GM12865 (cell line): ENCODE data around the gene AP2B1.

Source experiments
- DNase-seq: peaks from one replicate; pipeline ENCODE4 v3.0.0; 2010; ENCODE audit warnings: low read depth
- H3K4me3 ChIP-seq: 2 replicates; pipeline ENCODE4 v1.5.1; 2011; ENCODE audit warnings: mild to moderate bottlenecking, low read depth, low read length, control low read depth
- TF ChIP-seq, protein P1 (sequence below): IDR thresholded peaks from 2 replicates; pipeline ENCODE4 v1.5.1; 2011; ENCODE audit warnings: low read length, control low read depth, low read depth, inconsistent platforms; ENCODE audit not compliant: insufficient read depth; ENCODE audit errors: missing control alignments

The AP2B1 gene

DNA sequence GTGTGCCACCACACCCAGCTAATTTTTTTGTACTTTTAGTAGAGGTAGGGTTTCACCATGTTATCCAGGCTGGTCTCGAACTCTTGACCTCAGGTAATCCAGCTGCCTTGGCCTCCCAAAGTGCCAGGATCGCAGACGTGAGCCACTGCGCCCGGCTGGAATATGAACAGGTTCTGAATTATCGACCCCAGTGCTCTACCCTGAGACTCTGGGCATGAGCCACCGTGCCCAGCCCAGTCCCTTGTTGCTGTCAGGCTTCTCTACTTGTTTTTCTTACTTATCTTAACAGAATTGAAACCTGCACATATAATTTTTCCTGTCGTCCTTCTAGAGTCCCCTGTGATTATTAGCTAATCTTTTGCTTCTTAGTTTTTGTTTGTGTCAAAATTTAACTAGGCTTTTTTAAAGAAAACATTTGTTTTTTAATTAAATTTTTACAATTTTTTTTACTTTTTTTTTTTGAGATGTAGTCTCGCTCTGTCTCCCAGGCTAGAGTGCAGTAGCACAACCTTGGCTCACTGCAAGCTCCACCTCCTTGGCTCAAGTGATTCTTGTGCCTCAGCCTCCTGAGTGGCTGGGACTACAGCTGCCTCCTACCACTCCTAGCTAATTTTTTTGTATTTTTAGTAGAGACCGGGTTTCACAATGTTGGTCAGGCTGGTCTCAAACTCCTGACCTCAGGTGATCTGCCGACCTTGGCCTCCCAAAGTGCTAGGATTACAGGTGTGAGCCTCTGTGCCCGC, 66.7 kb downstream of the AP2B1 start:
- DNase-seq = no peak
- no peak overlapping the region for H3K4me3 ChIP-seq
- TF ChIP-seq, protein P1, sequence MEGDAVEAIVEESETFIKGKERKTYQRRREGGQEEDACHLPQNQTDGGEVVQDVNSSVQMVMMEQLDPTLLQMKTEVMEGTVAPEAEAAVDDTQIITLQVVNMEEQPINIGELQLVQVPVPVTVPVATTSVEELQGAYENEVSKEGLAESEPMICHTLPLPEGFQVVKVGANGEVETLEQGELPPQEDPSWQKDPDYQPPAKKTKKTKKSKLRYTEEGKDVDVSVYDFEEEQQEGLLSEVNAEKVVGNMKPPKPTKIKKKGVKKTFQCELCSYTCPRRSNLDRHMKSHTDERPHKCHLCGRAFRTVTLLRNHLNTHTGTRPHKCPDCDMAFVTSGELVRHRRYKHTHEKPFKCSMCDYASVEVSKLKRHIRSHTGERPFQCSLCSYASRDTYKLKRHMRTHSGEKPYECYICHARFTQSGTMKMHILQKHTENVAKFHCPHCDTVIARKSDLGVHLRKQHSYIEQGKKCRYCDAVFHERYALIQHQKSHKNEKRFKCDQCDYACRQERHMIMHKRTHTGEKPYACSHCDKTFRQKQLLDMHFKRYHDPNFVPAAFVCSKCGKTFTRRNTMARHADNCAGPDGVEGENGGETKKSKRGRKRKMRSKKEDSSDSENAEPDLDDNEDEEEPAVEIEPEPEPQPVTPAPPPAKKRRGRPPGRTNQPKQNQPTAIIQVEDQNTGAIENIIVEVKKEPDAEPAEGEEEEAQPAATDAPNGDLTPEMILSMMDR = no peak

DNA sequence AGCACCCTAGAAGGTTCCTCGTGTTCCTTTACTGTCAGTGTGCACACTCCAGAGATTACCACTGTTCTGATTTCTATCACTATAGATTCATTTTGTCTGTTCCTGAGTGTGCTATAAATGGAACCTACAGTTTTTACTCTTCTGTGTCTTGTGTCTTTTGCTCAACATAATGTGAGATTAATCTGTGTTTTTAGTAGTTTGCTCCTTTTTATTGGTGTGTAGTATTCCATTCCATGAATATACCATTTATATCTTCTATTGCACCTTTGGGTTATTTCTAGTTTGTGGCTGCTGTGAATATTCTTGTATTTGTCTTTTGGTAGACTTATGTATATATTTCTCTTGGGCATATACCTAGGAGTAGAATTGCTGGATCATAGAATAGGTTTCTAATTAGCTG, 68.2 kb downstream of the AP2B1 start:
- DNase-seq = no peak
- no peak overlapping the region for H3K4me3 ChIP-seq
- TF ChIP-seq, protein P1 = no peak

DNA sequence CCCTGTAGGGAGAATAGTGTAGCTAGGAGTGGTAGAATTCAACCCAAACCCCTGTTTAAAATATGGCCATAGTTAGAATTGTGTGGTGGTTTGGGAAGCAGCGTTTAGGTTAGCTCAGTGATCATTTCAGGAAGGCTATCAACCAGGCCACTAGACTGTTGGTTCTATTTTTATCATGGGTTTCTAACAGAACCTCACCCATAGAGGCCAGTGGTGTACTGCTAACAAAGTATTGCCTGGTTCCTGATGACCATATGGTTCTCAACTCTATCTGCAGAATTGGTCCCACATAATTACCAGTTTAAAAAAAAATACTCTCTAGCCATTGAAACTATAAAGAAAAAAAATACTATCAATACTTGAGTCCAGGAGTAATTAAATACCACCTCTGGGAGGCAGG, 73.8 kb downstream of the AP2B1 start:
- DNase-seq = no peak
- TF ChIP-seq, protein P1 = no peak
- H3K4me3 ChIP-seq = no peak overlapping the region

DNA sequence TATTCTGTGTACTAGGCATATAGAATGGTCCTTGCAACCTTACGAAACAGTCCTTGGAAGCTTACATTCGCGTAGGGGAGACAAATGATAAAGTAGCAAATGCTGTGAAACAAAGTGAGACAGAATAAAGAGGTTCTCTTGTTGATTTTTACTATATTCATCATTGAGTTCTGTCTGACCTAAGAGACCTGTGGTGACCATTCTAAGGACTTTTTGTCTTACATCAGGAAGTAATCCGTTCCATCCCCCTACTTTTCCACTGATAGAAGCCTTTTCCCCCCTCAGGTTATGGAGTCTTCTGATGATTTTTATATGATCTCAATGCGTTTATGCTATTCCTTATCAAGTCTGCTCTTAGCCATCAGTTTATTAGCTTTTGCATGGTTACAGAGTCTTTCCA, 77.6 kb downstream of the AP2B1 start:
- TF ChIP-seq, protein P1 = no peak
- no peak overlapping the region for H3K4me3 ChIP-seq
- no peak for DNase-seq

GRCh38 chr17:35665662-35666061, 78.5 kb downstream of the AP2B1 start:
- TF ChIP-seq, protein P1 = no peak
- no peak for DNase-seq
- H3K4me3 ChIP-seq = no peak overlapping the region

DNA sequence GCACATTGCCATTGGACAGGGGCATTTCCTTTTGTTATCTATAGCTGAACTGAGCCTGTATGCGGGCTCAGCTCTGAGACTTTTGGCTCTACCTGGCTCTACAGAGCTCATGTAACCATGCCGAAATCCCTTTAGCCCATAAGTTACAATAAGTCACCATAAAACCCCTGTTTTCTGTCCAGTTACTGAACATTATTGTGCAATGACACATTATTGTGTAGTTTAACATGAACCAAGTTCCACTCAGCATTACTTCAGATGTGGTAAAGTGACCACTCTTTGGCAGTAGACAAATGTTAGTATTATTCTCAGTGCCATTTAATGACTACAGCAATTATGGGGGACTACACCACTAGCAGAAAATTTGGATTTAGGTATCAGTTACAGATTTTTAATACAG, 78.9 kb downstream of the AP2B1 start:
- H3K4me3 ChIP-seq = no peak overlapping the region
- TF ChIP-seq, protein P1 = no peak
- no peak for DNase-seq

DNA sequence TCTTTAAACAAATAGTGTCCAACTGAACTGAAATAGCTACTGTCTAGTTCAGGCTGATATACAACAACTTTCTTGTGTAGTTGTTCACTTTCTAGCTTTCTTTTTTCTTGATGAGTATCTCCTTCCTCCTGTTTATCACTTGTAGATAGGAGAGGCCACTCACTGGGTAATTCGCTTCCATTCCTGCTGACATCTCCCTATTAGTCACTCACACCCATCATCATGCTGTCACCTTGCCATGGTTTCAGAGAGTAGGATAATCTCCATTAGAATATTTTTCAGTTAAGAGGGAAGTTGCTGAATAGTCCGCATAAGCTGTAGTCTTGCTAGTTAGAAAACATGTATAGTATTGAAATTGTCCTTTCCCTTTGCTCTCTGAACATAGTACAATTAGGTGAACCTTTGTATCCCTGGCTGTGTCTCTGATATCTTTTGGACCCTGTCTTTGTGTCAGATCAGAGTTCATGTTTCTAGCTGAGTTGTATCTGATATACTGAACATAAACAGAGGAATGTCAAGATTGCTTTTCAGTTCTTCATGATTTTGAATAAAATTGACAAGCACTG, 79.9 kb downstream of the AP2B1 start:
- no peak overlapping the region for H3K4me3 ChIP-seq
- TF ChIP-seq, protein P1 = no peak
- no peak for DNase-seq
